Peyer's patch (tissue), 4 donors: ENCODE data around the gene PCDH12. TPM values are rescaled to one million over a fixed set of nuclear protein-coding genes. Genes with fewer than 3 reads are reported as not detected.
A peak's percentile ranks its signal among the peaks of the same experiment; 100 is the strongest.

Source experiments
- DNase-seq, 3 donors: peaks; one replicate each; pipeline ENCODE4 v3.0.0-alpha.2; 2017 to 2019
- H3K27ac ChIP-seq, 4 donors: fragments of 200-600 bp; sonication (generic); one replicate each; pipeline ENCODE4 v1.5.1; 2016 to 2019
- H3K27me3 ChIP-seq, 2 donors: fragments of 200-600 bp; sonication (generic); one replicate each; pipeline ENCODE4 v1.5.1; 2019
- H3K36me3 ChIP-seq, 3 donors: fragments of 200-600 bp; sonication (generic); one replicate each; pipeline ENCODE4 v1.5.1; 2016 to 2019
- H3K4me1 ChIP-seq, 4 donors: fragments of 200-600 bp; sonication (generic); one replicate each; pipeline ENCODE4 v1.5.1; 2016 to 2019
- H3K4me3 ChIP-seq, 4 donors: fragments of 200-600 bp; sonication (generic); 1 replicate in 3 of 4; 2 replicates in 1 of 4; pipeline ENCODE4 v1.5.1; 2016 to 2019; ENCODE audit warnings: mild to moderate bottlenecking in 1 of 4
- H3K9me3 ChIP-seq, 4 donors: fragments of 200-600 bp; sonication (generic); one replicate each; pipeline ENCODE4 v1.5.1; 2016 to 2019; ENCODE audit warnings: mild to moderate bottlenecking in 1 of 4
- POLR2A ChIP-seq, 2 donors: fragments of 450-650 bp; IDR thresholded peaks; one replicate each; pipeline ENCODE4 v1.5.1; 2017; ENCODE audit warnings: antibody characterized with exemption in 2 of 2, mild to moderate bottlenecking in 2 of 2, moderate library complexity in 2 of 2
- total RNA-seq, 4 donors: library from RNA; depleted of rRNA; stranded (reverse); fragments of >200 nt; gene quantifications; one replicate each; pipeline ENCODE4 v1.1.0, GENCODE V29; 2016
- TF ChIP-seq, protein P1 (sequence below), 6 experiments: fragments of 450-650 bp in 4 of 6; fragments of 200-600 bp in 2 of 6; sonication (generic) in 1 of 6; IDR thresholded peaks; one replicate each; pipeline ENCODE4 v1.5.1; 2017 to 2019; ENCODE audit warnings: antibody characterized with exemption in 6 of 6, mild to moderate bottlenecking in 3 of 6, moderate library complexity in 1 of 6

PCDH12 gene
- total RNA-seq, 4 donors from 2014 or later, result 0.53 to 1.7 (median 1.1) TPM

DNA sequence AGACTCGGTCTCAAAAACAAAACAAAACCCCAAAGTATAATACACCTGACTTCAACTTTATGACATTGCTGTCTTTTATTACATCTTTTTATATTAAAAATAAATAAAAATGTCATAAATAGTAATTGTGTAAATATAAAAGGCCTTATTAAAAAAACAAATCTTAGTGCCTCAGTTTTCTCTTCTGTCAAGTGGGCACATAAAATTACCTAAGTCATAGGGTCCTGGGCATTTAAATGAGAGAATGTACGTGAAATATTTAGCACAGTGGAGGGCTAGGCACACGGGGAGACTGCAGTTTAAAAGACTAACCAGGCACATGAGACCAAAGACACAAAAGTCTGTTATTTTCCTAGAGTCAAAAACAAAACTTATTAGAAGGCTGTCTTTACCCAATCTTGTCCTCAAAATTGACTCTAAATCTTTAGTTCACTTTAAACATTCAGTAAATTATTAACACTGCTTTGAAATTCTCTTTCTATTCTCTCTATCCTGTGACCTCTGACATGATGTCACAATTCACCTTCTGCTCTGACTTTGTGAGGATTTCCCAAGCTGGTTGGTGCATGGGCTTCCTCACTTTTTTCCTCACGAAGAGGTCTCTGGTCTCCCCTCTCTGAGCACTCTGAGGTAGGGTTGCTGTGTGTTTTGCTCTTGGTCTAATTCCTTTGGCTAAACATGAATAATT is 8.4 kb upstream of the PCDH12 start:
- Histone ChIP-seq H3K4me1 (peaks cover 0 to 18% (median 3%) of the 10 kb centered on the region in 4 donors), H3K4me3 (no peak overlapping the region), H3K9me3 (no peaks in the 10 kb centered on the region), H3K27me3 (no peaks in the 10 kb centered on the region), H3K27ac (no peak overlapping the region), H3K36me3 (no peaks in the 10 kb centered on the region)
- DNase-seq, result no peak
- TF ChIP-seq, protein P1, sequence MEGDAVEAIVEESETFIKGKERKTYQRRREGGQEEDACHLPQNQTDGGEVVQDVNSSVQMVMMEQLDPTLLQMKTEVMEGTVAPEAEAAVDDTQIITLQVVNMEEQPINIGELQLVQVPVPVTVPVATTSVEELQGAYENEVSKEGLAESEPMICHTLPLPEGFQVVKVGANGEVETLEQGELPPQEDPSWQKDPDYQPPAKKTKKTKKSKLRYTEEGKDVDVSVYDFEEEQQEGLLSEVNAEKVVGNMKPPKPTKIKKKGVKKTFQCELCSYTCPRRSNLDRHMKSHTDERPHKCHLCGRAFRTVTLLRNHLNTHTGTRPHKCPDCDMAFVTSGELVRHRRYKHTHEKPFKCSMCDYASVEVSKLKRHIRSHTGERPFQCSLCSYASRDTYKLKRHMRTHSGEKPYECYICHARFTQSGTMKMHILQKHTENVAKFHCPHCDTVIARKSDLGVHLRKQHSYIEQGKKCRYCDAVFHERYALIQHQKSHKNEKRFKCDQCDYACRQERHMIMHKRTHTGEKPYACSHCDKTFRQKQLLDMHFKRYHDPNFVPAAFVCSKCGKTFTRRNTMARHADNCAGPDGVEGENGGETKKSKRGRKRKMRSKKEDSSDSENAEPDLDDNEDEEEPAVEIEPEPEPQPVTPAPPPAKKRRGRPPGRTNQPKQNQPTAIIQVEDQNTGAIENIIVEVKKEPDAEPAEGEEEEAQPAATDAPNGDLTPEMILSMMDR (IDR thresholded peaks at IDR 0.05), result no peak

DNA sequence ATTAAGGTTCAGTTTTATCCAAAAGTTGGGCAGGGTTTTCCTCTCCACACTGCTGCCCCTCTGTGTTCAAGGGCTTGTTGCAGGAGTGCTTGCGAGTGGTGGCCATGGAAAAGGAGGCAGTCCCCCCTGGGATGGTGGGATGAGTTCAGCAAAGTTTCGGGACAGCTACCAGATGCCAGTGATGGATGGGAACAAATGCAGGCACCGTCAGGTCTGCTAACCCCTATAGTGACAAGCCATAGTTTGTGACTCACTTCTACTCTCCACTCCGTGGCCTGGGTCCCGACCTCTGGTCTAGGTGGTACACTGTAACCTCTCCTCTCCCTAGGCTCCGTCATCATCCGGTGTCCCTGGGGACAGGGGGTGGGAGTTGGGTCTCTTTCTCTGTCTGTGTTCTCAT is 7.1 kb upstream of the PCDH12 start:
- Histone ChIP-seq H3K27ac (no peak overlapping the region), H3K27me3 (no peaks in the 10 kb centered on the region), H3K4me1 (peaks cover 0 to 6% (median 2%) of the 10 kb centered on the region in 4 donors), H3K9me3 (no peaks in the 10 kb centered on the region), H3K4me3 (no peak overlapping the region), H3K36me3 (no peaks in the 10 kb centered on the region)
- DNase-seq, result peak in 1 of 3 donors; percentile 22
- TF ChIP-seq, protein P1 (IDR thresholded peaks at IDR 0.05), result no peak
- TF ChIP-seq POLR2A (IDR thresholded peaks at IDR 0.05), result no peak

DNA sequence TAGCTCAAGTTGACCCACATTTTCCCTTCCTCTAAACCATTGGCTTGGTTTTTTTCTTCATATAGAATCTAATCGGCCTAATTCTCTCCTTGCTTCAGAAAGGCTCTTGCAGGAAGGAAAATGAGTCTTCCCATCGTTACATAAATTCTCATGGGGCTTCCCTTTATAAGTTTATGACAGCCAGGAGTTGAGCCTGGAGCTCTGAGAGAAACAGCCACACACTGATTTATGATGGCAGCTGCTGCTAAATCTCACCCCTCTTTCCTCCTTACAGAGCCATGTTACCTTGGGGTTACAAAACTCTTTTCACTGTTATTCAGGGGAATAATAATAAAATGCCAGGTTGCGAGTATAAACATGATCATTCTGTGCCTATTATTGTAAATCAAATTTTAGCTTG is 5.7 kb upstream of the PCDH12 start:
- TF ChIP-seq, protein P1 (IDR thresholded peaks at IDR 0.05), result no peak
- TF ChIP-seq POLR2A (IDR thresholded peaks at IDR 0.05), result no peak
- H3K27ac ChIP-seq, result no peak overlapping the region

DNA sequence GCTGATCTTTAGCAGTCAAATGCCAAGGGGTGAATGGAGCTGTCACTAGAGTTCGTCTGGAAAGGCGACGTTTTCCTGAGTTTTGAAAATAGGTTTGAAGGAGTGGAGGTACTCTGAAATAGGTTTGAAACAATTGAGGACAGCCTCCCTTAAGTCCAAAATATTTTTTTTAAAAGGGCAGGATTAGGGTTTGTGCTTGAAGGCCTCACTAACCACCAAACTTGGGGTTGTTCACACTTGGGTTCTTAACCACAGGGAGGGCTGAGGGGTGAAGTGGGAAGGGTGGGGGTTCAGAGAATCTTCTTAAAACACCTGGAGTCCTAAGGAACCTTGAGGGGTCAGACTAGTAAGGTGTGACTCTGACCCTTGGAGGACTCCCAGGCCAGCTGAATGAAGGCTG is 3.5 kb upstream of the PCDH12 start:
- Histone ChIP-seq H3K36me3 (no peaks in the 10 kb centered on the region), H3K4me3 (no peak overlapping the region), H3K27me3 (no peaks in the 10 kb centered on the region), H3K4me1 (peaks cover 0 to 11% (median 2%) of the 10 kb centered on the region in 4 donors), H3K9me3 (no peaks in the 10 kb centered on the region), H3K27ac (peak overlapping the region in 1 of 4 donors; percentile 47)
- TF ChIP-seq, protein P1 (IDR thresholded peaks at IDR 0.05), result no peak
- TF ChIP-seq POLR2A (IDR thresholded peaks at IDR 0.05), result no peak
- DNase-seq, result no peak

More for the DNA sequence above, 5.7 kb upstream of the PCDH12 start:
- no peaks in the 10 kb centered on the region for H3K9me3 ChIP-seq
- H3K27me3 ChIP-seq, result no peaks in the 10 kb centered on the region
- no peak overlapping the region for H3K4me3 ChIP-seq
- no peaks in the 10 kb centered on the region for H3K36me3 ChIP-seq
- H3K4me1 ChIP-seq, result peaks cover 0 to 3% (median 1%) of the 10 kb centered on the region in 4 donors
- DNase-seq, result no peak

DNA sequence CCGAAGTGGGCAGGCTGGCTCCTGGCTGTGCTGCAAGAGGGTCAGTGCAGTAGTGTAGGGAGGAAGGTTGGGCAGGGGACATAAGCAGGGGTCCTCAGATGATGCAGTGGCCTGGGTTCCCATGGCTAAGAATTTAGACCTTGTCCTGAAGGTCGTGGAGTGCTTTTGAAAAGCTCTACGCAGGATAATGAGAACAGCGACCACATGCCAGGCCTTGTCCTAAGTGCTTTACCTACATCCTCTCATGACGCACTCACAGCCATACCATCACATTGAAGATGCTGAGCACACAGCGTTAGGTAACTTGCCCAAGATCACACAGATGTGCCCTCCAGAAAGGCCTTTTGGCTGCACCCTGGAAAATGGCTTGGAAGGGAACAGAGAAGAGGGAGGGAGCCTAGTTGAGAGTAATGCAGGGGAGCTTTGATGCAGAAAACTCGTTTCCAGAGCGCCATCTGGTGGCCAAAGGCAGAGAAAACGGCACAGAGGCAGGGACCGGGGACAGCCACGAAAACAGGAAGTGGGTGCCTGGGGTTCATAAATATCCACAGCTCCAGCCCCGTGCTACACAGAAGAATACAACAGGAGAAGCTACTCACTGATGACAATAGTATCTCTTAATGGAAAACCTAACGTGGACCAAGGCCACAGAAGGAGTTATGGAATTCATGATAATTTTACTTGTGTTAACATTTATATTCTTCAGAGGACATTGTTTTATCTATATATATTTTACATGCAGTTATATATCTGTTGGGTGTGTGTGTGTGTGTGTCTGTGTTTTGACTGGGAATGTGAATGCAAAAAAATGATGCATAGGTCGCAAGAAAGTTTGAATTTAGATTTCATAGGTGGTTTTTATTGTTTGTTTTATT is 2.7 kb upstream of the PCDH12 start:
- no peak overlapping the region for H3K4me3 ChIP-seq
- H3K27me3 ChIP-seq, result no peaks in the 10 kb centered on the region
- H3K4me1 ChIP-seq, result peaks cover 0 to 11% (median 2%) of the 10 kb centered on the region in 4 donors
- DNase-seq, result peak; percentile 88 to 96 (median 88)
- H3K27ac ChIP-seq, result peak overlapping the region in 2 of 4 donors; percentile 35 to 47
- H3K9me3 ChIP-seq, result no peaks in the 10 kb centered on the region
- no peaks in the 10 kb centered on the region for H3K36me3 ChIP-seq
- TF ChIP-seq, protein P1 (IDR thresholded peaks at IDR 0.05), result peak; percentile 75 to 92 (median 88)
- no peak for TF ChIP-seq POLR2A (IDR thresholded peaks at IDR 0.05)
